ENCODE measurements around the gene PMEPA1.

- TF ChIP-seq CTCF (conservative IDR thresholded peaks at IDR 0.05) (no peak), EZH2 (IDR thresholded peaks at IDR 0.05; ENCODE audit: low read depth) (no peak)
Observed at GRCh38 chr20:57666834-57667157, 43.0 kb downstream of the PMEPA1 start.
